IPS DF 19.7 (cell line): ENCODE results near the gene DAB2IP.

ENCODE experiments used
- DNase-seq: peaks from one replicate; pipeline ENCODE4 v3.0.0-alpha.2; 2013; ENCODE audit warnings: low read depth, low spot score

The DAB2IP gene

DNA sequence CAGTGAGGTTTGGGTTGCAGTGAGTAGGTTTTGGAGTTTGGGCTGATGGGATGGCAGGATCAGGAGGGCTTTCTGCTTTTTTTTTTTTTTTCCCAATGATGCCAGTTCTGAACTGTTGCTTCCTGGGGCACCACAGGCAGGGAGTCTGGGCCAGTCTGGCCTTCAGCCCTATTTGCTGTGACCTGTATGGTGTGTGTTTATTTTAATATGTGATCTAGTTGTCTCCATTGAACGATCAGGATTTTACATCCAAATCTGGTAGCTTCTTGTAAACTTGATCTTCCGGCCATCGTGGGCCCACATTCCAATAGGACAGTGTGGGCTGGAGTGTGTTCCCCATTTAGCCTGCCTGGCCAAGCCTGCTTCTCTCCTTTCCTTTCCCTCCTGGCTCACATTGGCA lies 25.8 kb upstream of the DAB2IP start:
- no peak for DNase-seq

DNA sequence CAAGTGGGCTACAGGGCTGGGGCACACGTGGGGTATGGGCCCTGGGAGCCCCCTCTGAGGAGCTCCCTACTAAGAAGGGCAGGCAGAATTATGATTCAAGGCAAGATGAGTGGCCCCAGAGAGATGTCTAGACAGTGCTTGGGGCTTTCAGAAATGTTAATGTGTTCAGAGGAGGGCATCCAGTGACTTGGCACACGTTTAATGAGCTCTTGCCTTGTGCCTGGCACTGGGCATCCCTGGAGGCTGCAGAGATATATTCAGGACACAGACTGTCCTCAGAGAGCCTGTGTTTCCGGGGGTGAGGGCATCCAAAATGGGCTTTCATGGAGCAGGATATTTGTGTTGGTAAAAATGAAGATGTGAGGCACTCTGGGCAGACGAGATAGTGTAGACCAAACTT lies 25.4 kb upstream of the DAB2IP start:
- DNase-seq, result no peak

DNA sequence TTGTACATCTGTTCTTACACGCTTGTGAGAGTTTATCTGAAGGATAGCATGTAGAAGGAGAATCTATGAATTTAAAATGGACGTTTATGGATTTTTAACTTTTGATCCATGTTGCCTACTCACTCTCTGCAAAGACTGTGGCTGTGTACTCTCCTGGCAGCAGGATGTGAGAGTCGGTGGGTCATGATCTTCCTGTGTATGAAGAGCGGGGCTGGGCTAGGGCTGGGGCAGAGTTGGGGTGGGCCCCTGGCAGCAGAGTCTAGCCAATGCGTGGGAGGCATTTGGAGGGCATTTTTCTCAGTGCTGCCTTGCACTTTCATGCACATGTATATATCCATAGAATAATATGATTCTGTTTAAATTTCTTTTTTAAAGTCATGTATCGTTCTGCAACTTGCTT lies 24.0 kb upstream of the DAB2IP start:
- DNase-seq, result no peak

DNA sequence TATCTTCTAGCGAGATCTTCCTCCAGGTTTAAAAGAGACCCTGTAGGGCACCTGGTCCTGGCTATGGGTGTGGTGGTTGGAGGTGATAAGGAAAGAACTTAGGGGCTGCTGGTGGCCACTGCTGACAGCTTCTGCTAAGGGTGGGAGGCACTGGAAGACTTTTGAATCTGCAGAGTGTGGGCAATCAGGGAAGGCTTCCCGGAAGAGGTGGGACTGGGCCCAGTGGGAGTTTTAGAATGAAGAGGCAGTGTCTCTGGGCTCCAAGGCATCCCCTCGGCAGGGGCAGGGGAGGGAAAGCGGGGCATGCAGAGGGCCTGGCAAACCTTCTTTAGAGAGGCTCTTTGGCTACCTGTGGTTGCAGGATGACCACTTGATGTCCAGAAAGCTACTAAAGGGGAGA lies 23.0 kb upstream of the DAB2IP start:
- no peak for DNase-seq

DNA sequence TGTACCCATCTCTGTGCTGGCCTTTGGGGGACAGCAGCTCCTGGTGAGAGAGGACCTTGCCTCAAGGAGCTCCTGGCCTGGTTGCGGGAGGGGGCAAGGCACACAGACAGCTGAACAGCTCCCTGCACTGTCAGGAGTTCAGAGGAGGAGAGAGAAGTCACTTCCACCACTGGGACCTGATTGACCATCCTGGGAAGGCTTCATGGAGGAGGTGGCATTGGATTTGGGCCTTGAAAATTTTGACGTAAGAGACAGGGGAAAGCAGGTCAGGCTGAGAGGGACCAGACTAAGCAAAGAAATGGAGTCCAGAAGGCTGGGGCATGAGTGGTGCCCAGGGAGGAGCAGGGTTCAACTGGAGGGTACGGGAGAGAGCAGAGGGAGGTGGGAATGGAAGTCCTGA lies 20.3 kb upstream of the DAB2IP start:
- no peak for DNase-seq

DNA sequence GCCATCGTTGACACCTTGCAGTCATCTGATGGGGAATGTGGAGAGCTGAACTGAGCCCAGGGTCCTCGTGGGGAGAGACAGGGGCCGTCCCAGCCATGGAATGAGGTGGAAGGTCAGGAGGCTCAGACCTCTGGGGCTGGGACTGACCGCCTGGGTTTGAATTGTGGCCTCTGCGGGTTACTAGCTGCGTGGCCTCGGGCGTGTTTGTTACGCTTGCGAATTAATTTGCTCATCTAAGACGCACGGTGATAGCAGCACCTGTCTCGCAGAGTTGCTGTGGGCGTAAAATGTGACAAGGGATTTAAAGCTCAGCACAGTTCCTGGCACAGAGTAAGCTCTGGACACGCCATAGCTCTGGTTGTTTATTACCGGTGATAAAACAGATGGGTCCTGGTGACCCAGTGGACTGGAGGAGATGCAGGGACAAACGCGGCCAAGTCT lies 19.4 kb upstream of the DAB2IP start:
- DNase-seq, result no peak

DNA sequence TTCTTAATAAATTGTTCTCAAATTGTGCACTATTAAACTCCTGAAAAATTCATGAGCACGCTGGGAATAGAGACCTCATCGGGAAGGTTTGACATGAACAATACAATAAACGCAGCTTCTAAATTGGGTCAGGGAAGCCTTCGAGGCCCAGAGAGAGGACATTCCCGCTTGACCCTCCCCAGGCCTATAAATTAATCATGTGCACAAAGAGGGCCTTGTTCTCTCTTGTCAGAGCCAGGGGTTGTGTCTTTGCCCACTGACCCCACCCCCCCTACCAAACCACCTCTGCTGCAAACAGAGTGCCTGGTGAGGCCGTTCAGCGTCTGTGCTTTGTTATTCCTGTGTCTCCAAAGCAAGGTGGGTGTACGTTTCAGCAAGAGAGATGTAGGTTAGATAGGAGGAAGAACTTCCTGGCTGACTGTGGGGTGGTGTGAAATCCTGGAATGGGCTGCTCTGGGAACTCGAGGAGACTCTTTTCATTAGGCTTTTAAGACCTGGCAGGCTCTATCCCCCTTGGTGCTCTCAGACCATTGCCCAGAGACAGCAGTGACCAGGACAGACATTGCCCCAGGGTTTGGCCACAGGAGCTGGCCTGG lies 18.2 kb upstream of the DAB2IP start:
- no peak for DNase-seq

DNA sequence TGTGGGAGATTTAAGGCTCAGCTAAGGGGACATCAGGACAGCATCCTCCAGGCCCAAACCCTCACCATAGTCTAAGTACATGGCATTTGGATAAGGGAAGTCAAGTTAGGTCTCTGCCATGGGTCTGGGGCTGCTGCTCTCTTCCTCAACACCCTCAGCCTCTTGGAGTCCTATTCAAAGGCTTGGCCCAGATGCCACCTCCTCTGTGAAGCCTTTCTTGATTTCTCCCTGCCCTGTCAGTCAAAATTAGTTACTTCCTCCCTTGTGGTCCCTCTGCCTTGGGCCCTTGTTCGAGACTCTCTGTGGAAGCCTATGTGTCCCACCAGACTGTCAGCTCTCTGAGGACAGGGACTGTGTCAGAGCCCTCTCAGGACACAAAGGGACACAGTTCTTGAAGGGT lies 17.7 kb upstream of the DAB2IP start:
- no peak for DNase-seq

DNA sequence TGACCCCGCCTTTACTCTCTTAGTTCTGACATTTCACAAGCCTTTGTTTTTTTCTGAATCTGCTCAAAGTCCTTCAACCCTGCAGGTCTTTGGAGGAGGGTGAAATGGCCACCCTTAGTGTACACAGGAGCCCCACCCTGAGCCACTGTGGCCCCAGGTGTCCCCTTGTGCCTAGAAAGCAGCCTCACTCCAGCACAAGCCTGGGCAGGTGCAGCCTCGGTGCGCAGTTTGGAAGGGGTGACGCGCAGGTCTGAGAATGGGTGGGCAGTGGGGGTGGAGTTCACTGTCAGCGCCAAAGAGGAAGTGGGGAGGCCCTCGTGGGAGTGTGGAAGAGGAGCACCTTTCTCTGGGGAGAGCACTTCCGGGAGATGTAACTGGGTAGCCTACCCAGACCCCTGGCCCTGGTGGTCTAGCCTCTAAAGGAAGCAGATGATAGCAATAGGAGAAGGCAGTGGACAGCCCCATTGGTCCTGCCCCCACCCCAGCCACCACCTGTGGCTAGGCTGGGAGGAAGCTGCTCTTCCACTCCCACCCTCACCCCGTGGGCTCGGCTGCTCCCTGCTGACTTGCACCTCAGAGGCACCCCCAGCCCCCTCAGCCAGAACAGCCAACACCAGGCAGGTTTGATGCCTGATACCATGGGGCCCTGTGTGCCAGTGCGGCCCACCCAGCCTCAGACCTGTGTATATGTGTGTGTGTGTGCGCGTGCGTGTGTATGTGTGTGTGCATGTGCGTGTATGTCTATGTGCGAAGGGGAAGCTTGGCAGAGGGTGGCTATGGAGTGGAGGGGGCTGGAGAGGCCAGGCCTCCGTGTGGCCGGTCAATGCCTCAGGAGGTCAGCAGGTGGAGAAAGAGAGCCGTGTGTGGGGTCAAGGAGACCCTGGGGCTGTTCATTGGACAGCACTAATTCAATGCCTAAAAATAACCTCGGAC lies 16.8 kb upstream of the DAB2IP start:
- no peak for DNase-seq

DNA sequence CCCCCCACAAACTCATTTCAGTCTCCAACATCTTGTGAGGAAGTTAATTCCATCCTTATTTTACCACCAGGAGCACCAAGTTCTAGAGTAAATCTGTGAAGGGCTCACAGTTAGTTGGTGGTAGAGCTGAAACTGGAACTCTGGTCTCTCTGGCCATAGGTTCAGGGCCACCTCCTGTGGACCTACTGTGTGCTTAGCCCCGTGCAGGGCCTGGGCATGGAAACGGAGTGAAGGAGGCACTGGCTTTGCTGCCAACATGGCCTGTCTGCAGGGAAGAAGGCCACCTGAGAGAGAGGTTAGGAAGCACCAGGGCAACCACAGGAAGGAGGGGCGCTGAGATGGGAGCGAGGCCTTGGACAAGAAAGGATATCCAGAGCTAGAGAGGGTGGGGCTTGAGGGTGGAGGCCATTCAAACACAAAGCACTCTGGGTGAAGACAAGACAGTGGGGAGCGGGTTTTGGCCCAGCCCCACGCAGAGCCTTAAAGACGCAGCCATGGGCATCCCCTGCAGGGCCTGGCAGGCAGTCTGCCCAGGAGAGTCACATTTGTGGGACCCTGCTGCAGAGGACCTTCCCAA lies 16.0 kb upstream of the DAB2IP start:
- DNase-seq, result no peak

DNA sequence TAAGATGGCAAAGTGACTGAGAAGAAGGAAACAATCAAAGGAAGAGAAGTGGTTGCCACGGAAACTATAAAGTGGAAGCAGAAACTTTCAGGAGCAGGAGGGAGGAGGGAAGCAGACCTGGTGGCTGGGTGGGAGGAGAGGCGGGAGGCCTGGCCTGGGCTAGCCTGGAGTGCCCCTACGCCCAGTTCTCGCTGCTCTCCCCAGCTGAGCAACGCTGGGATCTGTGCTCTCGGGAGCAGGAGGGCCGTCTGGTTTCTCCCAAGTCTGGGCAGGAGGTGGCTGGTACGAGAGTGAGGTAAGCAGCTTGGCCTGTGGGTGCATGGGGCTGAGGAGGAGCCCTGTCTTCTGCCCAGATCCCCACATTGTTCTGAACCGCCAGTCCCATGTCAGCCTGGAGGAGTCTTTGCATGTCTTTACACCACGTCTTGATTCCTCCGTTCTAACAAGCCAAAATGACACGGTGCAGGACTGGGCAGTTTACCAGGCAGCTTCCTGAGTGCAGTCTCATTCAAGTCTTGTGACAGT lies 15.0 kb upstream of the DAB2IP start:
- DNase-seq, result no peak

DNA sequence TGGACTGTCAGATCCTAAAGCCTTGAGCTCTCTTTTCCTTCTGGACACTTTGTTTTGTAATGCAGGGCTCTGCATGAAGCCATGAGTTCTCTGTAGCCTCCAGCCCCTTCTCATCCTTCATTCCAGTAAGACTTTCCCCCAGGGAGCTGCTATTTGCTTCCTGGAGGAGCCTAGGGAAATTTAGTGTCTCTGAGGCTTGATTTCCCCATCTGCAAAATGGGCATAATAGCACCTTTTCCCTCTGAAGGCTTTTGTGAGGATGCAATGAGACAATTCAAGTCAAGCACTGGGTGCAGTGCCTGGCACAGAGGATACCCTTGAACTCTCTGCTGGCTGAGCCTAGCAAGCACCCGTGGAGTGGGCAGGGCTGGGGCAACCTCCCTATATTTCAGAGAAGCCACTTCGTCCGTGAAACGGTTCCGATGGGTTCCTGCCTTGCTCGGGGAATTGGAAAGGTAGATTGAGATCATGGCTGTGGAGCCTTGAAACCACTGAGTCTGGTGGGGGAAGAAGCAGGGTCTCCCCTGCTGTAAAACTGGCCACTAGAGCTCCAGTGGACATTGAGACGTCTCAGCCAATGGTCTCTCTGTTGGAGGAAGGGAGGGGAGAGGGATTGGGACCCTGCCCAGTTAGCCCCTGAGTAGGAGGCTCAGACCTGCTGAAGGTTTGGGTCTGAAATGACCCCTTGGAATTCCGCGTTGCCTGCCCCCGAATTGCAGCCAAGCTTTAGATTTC lies 14.3 kb upstream of the DAB2IP start:
- no peak for DNase-seq

DNA sequence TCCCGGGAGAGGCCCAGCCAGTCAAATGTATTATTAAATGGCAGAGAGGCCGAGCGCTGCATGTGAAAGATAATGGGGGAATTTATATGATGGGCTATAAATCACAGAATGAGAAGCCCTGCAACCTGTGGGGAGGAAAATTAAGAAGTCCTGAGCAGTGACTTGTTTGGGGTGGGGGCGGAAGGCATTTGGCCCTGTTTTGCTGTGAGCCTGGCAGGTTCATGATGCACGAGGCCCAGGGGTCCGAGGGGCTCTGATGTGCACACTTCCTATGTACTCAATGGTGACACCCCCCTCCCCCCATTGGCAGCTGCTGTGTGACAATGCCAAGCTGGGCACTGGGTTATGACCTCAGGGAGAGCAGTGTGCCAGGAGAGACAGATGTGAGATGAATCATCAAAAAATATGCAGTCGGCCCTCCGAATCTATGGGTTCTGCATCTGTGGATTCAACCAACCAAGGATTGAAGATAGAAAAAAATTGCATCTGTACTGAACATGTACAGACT lies 13.7 kb upstream of the DAB2IP start:
- DNase-seq, result no peak

DNA sequence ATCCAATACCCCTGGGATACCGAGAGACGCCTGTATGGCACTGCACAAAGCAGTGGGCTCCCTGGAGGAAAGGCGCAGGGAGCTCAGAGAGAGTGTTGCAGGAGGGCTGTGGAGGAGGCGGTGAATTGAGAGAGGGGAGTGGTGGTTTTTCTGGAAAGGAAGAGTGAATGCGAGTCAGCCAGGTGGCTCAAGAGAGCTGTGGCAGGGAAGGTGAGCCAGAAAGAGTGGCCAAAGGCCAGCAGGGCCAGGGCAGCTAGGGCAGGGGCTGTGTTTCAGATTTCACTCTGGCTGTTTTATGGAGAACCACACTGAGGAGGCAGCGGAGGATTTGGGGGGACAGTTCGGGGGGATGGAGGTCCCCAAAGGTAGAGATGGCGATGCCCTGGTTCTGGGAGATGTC lies 13.0 kb upstream of the DAB2IP start:
- no peak for DNase-seq

DNA sequence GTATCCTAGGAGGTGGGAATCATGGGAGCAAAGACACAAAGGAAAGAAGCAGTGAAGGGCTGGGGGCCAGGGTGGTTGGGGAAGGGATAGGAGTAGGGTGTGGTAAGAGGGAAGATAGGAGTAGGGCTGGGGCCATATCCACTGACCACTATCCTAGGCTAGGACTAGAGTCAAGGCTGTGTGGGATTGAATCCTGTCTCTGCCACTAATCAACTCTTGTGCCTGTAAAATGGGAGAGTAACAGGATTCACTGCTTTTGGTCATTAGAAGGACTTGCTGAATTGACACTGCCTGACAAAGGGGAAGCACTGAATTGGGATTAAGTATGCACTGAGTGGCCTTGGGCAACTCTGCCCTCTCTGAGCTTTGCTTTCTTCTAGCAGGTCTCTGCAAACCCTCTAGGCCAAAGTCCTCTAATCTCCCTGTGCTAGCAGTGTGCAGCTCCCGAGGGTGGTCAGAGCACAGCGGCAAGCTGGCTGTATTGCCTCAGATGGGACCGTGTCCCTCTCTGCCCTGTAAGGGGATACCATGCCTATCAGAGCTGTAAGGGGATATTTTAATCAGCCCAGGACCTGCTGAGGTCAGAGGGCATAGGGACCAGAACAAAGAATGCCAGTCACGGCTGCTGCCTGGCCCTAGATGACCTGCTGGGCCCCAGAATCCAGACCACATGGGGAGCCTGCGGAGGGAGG lies 12.4 kb upstream of the DAB2IP start:
- DNase-seq, result no peak

DNA sequence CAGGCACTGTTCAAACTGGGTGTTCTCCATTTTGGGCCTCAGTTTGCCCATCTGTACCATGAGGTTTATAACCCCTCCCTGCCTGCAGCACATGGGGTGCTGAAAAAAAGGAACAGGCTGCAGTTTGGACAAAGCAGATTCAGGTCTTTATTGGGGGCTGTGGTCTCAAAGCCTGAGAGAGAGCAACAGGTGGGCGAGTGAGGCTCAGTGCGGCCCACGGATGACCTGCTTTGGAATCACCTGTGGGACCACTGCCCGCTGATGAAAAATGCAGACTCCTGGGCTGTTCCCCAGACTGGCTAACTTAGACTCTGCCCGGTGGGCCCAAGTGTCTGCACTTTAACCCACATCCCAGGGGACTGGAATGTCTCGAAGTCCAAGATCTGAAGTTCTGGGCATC lies 11.8 kb upstream of the DAB2IP start:
- DNase-seq, result no peak

DNA sequence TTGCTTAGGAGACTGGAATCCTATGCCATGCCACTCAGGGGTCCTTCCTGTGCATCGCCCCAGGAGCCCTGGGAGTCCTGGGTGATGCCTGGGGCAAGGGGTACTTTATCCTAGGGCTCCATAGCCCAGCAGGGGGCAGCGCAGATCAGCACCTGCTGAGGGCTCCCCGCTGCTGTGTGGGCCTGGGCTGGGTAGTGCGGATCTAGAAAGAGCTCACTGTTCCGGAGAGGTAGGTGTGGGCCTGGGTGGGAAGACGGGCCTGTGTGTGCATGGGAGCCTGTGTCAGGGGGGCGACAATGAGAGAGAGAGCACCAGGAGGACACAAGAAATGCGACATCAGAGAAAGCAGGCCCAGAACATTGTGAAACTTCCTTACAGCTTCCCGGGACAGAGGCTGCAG lies 11.4 kb upstream of the DAB2IP start:
- DNase-seq, result no peak

DNA sequence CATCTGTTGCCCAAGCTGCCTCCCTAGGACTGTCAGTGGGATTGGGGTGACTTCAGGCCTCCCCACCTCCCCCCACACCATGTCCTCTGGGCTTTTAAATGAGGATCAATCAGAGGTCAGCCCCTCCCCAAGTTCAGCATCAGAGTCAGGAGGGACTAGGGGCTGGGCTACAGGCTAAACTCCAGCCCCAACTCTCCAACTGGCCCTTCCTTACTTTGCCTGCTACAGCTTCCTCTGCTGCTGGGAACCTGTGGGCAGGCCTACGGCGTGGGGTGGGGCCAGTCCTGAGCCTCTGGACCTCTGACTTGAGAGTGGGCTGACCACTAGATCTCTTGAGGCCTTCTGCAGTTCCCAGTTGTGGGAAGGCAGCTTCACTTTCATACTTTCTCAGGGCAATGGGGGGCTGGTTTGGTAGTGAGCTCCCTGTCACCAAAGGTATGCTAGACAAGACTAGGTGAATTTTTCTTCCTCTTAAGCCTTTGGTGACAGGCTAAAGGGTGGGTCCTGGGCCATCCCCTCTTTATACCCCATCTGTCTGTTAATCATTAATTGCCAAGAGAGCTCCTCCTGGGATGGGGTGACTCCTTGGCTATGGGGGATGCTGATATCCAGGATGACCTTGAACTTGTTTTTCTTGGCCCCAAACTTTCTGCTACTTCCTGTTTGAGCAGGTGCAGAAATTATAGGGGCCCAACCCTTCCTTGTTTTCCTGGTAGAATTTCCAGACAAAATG lies 10.8 kb upstream of the DAB2IP start:
- DNase-seq, result no peak

DNA sequence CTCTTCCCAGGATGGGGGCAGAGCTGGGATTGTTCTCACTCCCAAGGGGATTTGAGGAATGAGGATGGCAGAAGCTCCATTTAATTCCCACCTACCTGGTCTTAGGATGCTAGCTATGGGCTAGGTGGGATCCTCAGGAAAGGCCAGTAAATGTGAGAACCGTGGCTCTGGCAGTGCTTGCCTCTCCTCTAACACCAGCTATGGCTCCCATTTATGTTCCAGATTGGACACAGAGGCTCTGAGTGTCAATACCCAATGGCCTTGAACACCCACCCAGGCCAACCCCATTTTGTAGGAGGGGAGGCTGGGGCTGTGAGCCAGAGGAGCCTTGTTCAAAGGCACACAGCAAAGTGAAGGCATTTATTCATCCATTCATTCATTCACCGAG lies 10.2 kb upstream of the DAB2IP start:
- DNase-seq, result no peak

DNA sequence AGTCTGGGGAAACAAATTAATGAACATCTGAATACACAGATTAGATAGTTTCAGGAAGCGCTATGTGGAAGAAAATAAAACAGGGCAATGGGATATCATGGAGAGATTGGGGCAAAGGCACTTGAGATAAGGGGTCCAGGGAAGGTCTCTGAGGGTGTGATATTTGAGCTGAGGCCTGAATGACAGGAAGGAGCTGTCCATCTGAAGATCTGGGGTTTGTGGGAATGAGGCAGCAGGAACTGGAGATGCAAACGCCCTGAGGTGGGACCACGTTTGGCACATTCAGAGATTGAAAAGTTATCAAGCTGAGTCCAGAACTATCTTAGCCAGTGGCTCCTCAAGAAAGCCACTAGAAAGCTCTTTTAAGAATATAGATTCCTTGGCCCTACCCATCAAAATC lies 8.7 kb upstream of the DAB2IP start:
- DNase-seq, result no peak

DNA sequence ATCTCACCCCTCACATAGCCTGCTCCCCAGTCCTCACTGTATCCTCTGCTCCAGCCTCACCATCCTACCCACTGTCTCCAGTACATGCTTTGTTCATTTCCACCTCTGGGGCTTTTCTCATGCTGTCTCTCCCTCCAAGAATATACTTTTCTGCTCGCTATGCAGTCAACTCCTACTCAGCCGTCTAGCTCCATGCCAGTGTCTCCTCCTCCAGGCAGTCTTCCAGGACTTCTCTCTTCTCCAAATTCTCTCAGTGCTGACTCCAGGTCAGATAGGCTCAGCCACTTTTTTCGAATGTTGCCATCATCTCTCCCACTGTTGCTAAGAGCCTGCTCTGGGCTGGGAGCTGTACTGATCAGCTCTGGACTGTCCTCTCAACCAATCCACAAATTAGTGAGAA lies 8.0 kb upstream of the DAB2IP start:
- DNase-seq, result no peak
